Bronchial epithelial cell (primary cell): ENCODE data around the gene FAM114A1. TPM values are rescaled to one million over a fixed set of nuclear protein-coding genes. Genes with fewer than 3 reads are reported as not detected.

Source experiments
- DNase-seq: peaks from one replicate; pipeline ENCODE4 v3.0.0-alpha.2; 2010; ENCODE audit warnings: low read depth
- FAIRE-seq: peaks from 2 replicates; lab custom pipeline; 2011; peaks lifted over from hg19 to GRCh38; lab: Jason Lieb, UNC
- H3K27me3 ChIP-seq: 2 replicates; pipeline ENCODE4 v1.5.1; 2011; ENCODE audit warnings: low read length; ENCODE audit not compliant: control insufficient read depth, insufficient read depth
- H3K36me3 ChIP-seq: 2 replicates; pipeline ENCODE4 v1.5.1; 2011; ENCODE audit warnings: low read length; ENCODE audit not compliant: control insufficient read depth, insufficient read depth
- H3K4me3 ChIP-seq: 2 replicates; pipeline ENCODE4 v1.5.1; 2011; ENCODE audit warnings: mild to moderate bottlenecking, low read depth, low read length, control low read depth
- CTCF ChIP-seq: IDR thresholded peaks from 2 replicates; pipeline ENCODE4 v1.5.1; 2011; ENCODE audit warnings: mild to moderate bottlenecking, moderate library complexity, low read length, control low read depth, inconsistent platforms; ENCODE audit not compliant: insufficient read depth, severe bottlenecking
- total RNA-seq: library from RNA; depleted of rRNA; stranded (reverse); fragments of >200 nt; gene quantifications from 2 replicates; pipeline ENCODE4 v1.2.1, GENCODE V29; 2014

The FAM114A1 gene
- total RNA-seq, 1 donor from 2014 or later = 44.2 TPM

- Histone ChIP-seq H3K36me3 (peaks cover 3% of the 10 kb centered on the region), H3K4me3 (no peak overlapping the region), H3K27me3 (no peaks in the 10 kb centered on the region)
- TF ChIP-seq CTCF = no peak
- DNase-seq = no peak
- FAIRE-seq = no peak
These were observed 23.7 kb downstream of the FAM114A1 start for GRCh38 chr4:38891051-38891983.

GRCh38 chr4:38894322-38894982 lies 26.8 kb downstream of the FAM114A1 start:
- Histone ChIP-seq H3K36me3 (peaks cover 3% of the 10 kb centered on the region), H3K4me3 (no peak overlapping the region), H3K27me3 (no peaks in the 10 kb centered on the region)
- no peak for FAIRE-seq
- TF ChIP-seq CTCF = no peak
- DNase-seq = no peak

DNA sequence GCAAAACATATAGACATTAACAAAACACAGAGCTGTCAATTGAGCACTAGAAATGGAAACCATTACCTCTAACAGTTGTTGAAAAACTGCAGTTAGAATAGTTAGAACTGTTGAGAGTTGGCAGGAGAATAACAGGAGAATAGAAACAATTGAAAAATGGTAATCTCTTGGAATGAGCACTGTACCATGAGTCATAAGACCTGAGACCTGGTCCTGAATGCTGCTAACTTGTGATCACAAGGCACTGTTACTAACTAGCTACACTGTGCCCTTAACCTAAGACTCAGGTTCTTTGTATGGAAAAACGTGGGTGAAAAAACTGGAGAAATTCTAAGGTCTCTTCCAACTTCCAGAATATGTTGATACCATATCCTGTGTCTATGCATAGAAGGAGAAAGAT lies 29.3 kb downstream of the FAM114A1 start:
- no peak for DNase-seq
- Histone ChIP-seq H3K4me3 (no peak overlapping the region), H3K27me3 (no peaks in the 10 kb centered on the region), H3K36me3 (peaks cover 3% of the 10 kb centered on the region)
- FAIRE-seq = no peak
- no peak for TF ChIP-seq CTCF

- Histone ChIP-seq H3K4me3 (no peak overlapping the region), H3K36me3 (peaks cover 3% of the 10 kb centered on the region), H3K27me3 (no peaks in the 10 kb centered on the region)
- TF ChIP-seq CTCF = no peak
- FAIRE-seq (no peak), DNase-seq (no peak)
These were observed 30.6 kb downstream of the FAM114A1 start for GRCh38 chr4:38898245-38898644.

GRCh38 chr4:38902221-38902620 lies 34.6 kb downstream of the FAM114A1 start:
- no peak for FAIRE-seq
- DNase-seq = no peak
- H3K27me3 ChIP-seq = no peaks in the 10 kb centered on the region
- H3K4me3 ChIP-seq = no peak overlapping the region
- no peak for TF ChIP-seq CTCF
- peaks cover 3% of the 10 kb centered on the region for H3K36me3 ChIP-seq
